Transverse colon (tissue), 4 donors: ENCODE data around the gene TMEM175. TPM values are rescaled to one million over a fixed set of nuclear protein-coding genes. Genes with fewer than 3 reads are reported as not detected.

Experiments
- DNase-seq: peaks from one replicate; pipeline ENCODE4 v3.0.0-alpha.2; 2019
- H3K27ac ChIP-seq, 4 donors: fragments of 200-600 bp; sonication (generic); 2 replicates each; pipeline ENCODE4 v1.5.1; 2016 to 2018; ENCODE audit warnings: inconsistent platforms in 4 of 4
- H3K27me3 ChIP-seq: fragments of 200-600 bp; sonication (generic); 2 replicates; pipeline ENCODE4 v1.5.1; 2017; ENCODE audit warnings: inconsistent platforms
- H3K36me3 ChIP-seq, 4 donors: fragments of 200-600 bp; sonication (generic); 2 replicates each; pipeline ENCODE4 v1.5.1; 2017 to 2019; ENCODE audit warnings: inconsistent platforms in 4 of 4
- H3K4me1 ChIP-seq, 4 donors: fragments of 200-600 bp; sonication (generic); 2 replicates each; pipeline ENCODE4 v1.5.1; 2017 to 2020; ENCODE audit warnings: inconsistent platforms in 4 of 4
- H3K4me3 ChIP-seq, 4 donors: fragments of 200-600 bp; sonication (generic); 1 replicate in 1 of 4; 2 replicates in 3 of 4; pipeline versions ENCODE4 v1.5.1 to v1.6.1; 2017 to 2019; ENCODE audit warnings: inconsistent platforms in 4 of 4
- H3K9me3 ChIP-seq, 2 donors: fragments of 200-600 bp; sonication (generic); 2 replicates each; pipeline ENCODE4 v1.5.1; 2017 to 2019; ENCODE audit warnings: inconsistent platforms in 2 of 2
- EP300 ChIP-seq: sonication (generic); formaldehyde crosslinking; IDR thresholded peaks from one replicate; pipeline ENCODE4 v1.6.1; 2017; ENCODE audit warnings: antibody characterized with exemption, low read depth
- POLR2A ChIP-seq: fragments of 450-650 bp; IDR thresholded peaks from one replicate; pipeline ENCODE4 v1.6.1; 2016; ENCODE audit warnings: antibody characterized with exemption, mild to moderate bottlenecking, moderate library complexity
- POLR2AphosphoS5 ChIP-seq, 3 donors: sonication (generic); formaldehyde crosslinking; IDR thresholded peaks; one replicate each; pipeline ENCODE4 v1.6.1; 2016; ENCODE audit warnings: antibody characterized with exemption in 3 of 3
- WGBS, 2 donors: methylation state at CpG; one replicate each; pipeline ENCODE4 v1.1.5; 2018; ENCODE audit warnings: low coverage in 1 of 2; 5-methylcytosine and 5-hydroxymethylcytosine counted together
- in situ Hi-C, 4 donors: fragments of 200-750 bp; cut with MboI; loops; one replicate each; pipeline versions ENCODE4 v1.15.0 to v1.15.1; 2017; ENCODE audit warnings: low sequenced_read_pairs in 3 of 4, low pct_ligation_motif_present in 1 of 4, low pct_unique_long_range_greater_than_20kb in 1 of 4
- intact Hi-C: fragments of 100-400 bp; cut with DNase I; formaldehyde crosslinking; loops from one replicate; pipeline ENCODE4 v1.15.1; 2023; ENCODE audit warnings: low total_unique reads
- total RNA-seq, 4 donors: library from RNA; depleted of rRNA; stranded (reverse); fragments of >200 nt; gene quantifications; one replicate each; pipeline ENCODE4 v1.1.0, GENCODE V29; 2016
- TF ChIP-seq, protein P1 (sequence below), 5 experiments: fragments of 200-600 bp in 3 of 5; fragments of 450-650 bp in 2 of 5; sonication (generic) in 3 of 5; IDR thresholded peaks; 1 replicate in 2 of 5; 2 replicates in 3 of 5; pipeline ENCODE4 v1.5.1; 2016 to 2017; ENCODE audit warnings: antibody characterized with exemption in 5 of 5, inconsistent platforms in 3 of 5, mild to moderate bottlenecking in 2 of 5, moderate library complexity in 1 of 5

Gene TMEM175
- total RNA-seq, 4 donors from 2014 or later = 44.0 to 116 (median 50.5) TPM

DNA sequence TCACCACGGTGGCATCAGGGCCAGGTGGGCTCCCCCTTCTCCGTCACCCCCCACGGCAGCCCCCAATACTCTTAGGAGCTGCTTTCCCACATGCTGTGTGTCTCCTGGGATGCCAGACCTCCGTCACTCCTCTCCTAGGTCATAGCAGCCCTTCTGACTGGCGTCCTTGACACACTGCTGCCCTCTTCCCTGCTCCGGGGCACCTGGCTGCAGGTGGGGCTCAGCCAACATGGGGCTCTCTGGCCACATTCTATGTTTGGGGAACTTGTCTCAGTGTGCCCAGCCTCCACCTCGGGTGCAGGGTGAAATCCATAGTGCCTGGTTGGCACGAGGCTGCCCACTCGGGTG lies 13.8 kb downstream of the TMEM175 start:
- Histone ChIP-seq H3K27me3 (no peaks in the 10 kb centered on the region), H3K4me1 (no peaks in the 10 kb centered on the region), H3K4me3 (no peak overlapping the region), H3K36me3 (no peaks in the 10 kb centered on the region), H3K27ac (no peak overlapping the region), H3K9me3 (no peaks in the 10 kb centered on the region)
- in situ Hi-C loops = no loop called here
- no peak for DNase-seq
- WGBS, 2 donors = 81 to 82% methylated on average over 3 to 9 of the region's 9 CpGs
- TF ChIP-seq POLR2AphosphoS5 (IDR thresholded peaks at IDR 0.05) = no peak
- no peak for TF ChIP-seq EP300
- TF ChIP-seq, protein P1, sequence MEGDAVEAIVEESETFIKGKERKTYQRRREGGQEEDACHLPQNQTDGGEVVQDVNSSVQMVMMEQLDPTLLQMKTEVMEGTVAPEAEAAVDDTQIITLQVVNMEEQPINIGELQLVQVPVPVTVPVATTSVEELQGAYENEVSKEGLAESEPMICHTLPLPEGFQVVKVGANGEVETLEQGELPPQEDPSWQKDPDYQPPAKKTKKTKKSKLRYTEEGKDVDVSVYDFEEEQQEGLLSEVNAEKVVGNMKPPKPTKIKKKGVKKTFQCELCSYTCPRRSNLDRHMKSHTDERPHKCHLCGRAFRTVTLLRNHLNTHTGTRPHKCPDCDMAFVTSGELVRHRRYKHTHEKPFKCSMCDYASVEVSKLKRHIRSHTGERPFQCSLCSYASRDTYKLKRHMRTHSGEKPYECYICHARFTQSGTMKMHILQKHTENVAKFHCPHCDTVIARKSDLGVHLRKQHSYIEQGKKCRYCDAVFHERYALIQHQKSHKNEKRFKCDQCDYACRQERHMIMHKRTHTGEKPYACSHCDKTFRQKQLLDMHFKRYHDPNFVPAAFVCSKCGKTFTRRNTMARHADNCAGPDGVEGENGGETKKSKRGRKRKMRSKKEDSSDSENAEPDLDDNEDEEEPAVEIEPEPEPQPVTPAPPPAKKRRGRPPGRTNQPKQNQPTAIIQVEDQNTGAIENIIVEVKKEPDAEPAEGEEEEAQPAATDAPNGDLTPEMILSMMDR (IDR thresholded peaks at IDR 0.05) = no peak
- no peak for TF ChIP-seq POLR2A
- intact Hi-C loops = no loop called here

DNA sequence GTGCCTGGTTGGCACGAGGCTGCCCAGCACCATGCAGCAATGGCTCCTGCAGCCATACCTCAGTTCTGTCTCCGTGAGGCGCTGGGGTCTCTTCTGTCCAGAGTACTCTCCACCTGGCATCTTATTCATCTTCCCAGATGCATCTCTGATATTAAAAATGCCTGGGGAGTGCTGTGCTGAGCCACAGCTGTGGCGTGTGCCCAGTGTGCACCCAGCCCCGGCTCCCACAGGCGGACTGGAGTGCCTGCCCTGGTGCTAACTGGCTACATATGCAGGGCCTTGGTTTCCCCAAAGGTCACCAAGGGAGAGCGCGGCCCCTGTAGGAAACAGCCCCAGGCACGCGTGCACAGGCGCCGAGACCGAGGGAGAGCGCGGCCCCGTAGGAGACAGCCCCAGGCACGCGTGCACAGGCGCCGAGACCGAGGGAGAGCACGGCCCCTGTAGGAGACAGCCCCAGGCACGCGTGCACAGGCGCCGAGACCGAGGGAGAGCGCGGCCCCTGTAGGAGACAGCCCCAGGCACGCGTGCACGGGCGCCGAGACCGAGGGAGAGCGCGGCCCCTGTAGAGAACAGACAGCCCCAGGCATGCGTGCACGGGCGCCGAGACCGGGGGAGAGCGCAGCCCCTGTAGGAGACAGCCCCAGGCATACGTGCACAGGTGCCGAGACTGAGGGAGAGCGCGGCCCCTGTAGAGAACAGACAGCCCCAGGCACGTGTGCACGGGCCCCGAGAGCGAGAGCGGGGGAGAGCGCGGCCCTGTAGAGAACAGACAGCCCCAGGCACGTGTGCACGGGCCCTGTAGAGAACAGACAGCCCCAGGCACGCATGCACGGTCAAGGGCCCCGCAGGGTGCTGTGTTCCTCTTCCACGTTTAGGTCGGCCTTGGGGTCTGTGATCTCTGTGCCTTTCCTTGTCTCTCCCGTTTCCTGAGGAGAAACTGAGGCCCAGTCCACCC lies 14.5 kb downstream of the TMEM175 start:
- Histone ChIP-seq H3K9me3 (no peaks in the 10 kb centered on the region), H3K4me3 (no peak overlapping the region), H3K36me3 (no peaks in the 10 kb centered on the region), H3K27ac (no peak overlapping the region), H3K27me3 (no peaks in the 10 kb centered on the region), H3K4me1 (no peaks in the 10 kb centered on the region)
- TF ChIP-seq, protein P1 (IDR thresholded peaks at IDR 0.05) = no peak
- no peak for TF ChIP-seq POLR2A
- TF ChIP-seq POLR2AphosphoS5 (IDR thresholded peaks at IDR 0.05) = no peak
- no peak for TF ChIP-seq EP300
- in situ Hi-C loops (no loop called here), intact Hi-C loops (no loop called here)
- DNase-seq = no peak
- 91% methylated on average over 62 of the region's 62 CpGs; no CpG with 5 or more reads in 1 of the 2 donors for WGBS, 2 donors

DNA sequence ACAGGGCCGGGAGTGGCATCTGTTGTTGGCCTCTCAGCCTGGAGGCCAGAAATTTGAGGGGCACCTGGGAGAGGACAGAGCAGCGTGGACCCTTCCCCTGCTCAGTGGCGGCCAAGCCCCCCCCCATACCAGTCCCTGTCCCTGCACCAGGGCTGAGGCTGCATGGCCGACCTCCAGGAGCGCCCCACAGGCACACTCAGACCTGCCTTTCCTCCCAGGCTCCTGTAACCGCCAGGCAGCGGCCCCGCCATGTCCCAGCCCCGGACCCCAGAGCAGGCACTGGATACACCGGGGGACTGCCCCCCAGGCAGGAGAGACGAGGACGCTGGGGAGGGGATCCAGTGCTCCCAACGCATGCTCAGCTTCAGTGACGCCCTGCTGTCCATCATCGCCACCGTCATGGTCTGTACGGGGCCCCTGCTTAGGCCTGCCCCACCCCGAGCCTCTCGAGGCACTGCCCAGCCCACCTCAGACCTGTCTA lies 15.3 kb downstream of the TMEM175 start:
- 85% methylated on average over 17 of the region's 19 CpGs; no CpG with 5 or more reads in 1 of the 2 donors for WGBS, 2 donors
- no peak for DNase-seq

More for the DNA sequence above, 15.3 kb downstream of the TMEM175 start:
- Histone ChIP-seq H3K27ac (no peak overlapping the region), H3K36me3 (no peaks in the 10 kb centered on the region), H3K4me3 (no peak overlapping the region), H3K4me1 (no peaks in the 10 kb centered on the region), H3K9me3 (no peaks in the 10 kb centered on the region), H3K27me3 (no peaks in the 10 kb centered on the region)
- TF ChIP-seq POLR2A = no peak
- no peak for TF ChIP-seq EP300
- TF ChIP-seq, protein P1 (IDR thresholded peaks at IDR 0.05) = no peak
- TF ChIP-seq POLR2AphosphoS5 (IDR thresholded peaks at IDR 0.05) = no peak
- in situ Hi-C loops = no loop called here
- intact Hi-C loops = no loop called here
